Measurements from ENCODE around the gene SEC16A. TPM values are rescaled to one million over a fixed set of nuclear protein-coding genes. Genes with fewer than 3 reads are reported as not detected.

Gene SEC16A
- polyA plus RNA-seq, 3 donors: 23.1 to 34.9 (median 30.9) TPM

DNA sequence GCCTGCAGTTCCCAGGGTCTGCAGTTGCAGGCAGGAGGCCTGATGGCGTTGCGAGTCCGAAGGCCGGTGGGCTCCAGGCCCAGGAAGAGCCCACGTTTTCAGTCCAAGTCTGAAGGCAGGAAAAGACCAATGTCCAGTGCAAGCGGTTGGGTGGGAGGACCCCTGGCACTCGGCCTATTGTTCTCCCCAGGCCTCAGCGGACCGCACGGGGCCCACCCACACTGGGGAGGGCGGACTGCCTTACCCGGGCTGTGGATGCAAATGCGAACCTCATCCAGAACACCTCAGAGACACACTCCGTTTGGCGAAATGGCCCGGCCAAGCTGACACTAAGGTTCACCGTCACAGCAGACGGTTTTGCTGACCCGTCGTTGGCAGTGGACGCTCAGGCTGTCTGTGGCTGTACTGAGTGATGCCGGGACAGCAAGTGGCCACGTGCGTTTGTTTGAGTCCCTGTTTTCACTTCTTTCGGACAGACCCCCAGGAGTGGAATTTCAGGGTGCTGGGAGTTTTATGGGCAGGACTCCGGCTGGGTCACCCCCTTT is 10.2 kb upstream of the SEC16A start:
- 58 to 75% (median 60%) methylated on average over 26 of the region's 26 CpGs for WGBS, 3 donors
- no peak overlapping the region for H3K27ac ChIP-seq (ENCODE audit: low read depth, low read length)

DNA sequence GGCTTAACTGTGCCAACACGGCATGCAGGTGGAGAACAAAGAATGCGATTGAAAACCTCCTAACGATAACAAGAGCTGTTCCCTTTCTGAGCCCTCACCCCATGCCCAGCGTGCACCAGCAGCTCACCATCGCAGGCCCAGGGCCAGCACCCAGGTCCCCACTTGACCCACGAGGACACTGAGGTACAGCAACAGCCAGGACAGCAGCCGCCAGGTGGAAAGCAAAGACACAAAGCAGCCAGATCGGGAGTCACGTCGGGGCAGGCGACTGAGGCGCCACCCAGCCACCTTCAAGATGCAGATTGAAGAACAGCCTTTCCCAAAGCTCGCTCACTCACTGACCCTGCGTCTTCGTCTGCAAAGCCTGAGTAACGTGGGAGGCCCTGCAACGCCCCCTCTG is 6.9 kb upstream of the SEC16A start:
- WGBS, 3 donors: 81 to 89% (median 83%) methylated on average over 17 of the region's 17 CpGs
- H3K27ac ChIP-seq (ENCODE audit: low read depth, low read length): no peak overlapping the region

DNA sequence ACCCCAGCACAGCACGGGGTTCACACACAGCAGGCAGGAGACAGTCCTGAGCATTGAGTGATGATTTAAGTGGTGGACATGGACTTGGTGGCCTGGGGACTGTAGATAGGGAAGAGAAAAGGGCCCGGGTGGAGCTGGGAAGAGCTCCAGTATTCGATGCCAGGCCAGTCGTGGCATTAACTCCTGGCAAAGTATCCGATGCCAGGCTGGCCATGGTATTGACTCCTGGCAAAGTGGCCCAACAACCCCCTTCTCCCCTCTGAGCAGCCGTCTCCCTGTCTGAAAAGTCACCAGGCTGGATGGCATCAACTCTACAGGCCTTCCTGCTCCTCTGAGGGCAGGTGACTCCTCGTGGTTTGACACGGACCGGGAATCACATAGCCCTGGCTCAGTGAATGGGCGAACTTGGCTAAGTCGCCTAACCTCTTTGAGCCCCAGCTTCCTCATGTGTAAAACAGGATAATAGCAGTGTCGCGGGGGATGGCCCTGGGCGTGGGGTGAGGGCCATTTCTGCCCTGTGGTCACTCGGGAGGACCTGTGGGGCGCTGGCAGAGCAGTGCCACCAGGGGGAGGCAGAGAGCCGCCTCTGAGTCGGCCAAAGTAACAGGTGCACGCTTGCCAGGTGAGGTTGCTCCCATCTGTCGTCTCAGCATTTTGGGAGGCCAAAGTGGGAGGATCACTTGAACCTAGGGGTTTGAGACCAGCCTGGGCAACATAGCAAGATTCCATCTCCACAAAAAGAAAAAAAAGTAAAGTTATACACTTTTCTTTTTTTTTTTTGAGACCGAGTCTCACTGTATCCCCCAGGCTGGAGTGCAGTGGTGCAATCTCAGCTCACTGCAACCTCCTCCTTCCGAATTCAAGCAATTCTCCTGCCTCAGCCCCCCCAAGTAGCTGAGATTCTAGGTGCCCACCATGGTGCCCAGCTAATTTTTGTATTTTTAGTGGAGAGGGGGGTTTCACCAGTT is 5.7 kb upstream of the SEC16A start:
- H3K27ac ChIP-seq (ENCODE audit: low read depth, low read length): no peak overlapping the region
- WGBS, 3 donors: 23 to 28% (median 25%) methylated on average over 21 to 22 of the region's 22 CpGs

DNA sequence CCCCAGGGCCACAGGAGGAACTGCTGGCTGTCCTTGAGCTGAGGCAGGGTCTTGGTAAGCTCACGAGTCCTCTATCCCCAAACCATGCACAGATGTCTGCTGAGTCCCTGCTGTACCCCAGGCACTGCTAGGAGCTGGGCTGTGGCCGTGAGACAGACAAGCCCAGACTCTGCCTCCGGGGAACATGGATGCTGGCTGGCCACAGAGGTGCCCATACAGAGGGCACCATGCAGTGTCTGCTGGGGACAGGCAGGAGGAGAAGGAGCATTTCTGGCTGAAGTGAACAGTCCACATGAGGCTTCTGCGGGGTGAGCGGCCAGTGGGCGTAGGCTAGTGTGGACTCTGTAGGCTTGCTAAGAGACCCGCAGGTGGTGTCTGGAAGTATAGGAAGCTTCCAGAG is 4.8 kb upstream of the SEC16A start:
- H3K27ac ChIP-seq (ENCODE audit: low read depth, low read length): no peak overlapping the region
- WGBS, 3 donors: 90 to 95% (median 93%) methylated on average over 7 of the region's 7 CpGs

DNA sequence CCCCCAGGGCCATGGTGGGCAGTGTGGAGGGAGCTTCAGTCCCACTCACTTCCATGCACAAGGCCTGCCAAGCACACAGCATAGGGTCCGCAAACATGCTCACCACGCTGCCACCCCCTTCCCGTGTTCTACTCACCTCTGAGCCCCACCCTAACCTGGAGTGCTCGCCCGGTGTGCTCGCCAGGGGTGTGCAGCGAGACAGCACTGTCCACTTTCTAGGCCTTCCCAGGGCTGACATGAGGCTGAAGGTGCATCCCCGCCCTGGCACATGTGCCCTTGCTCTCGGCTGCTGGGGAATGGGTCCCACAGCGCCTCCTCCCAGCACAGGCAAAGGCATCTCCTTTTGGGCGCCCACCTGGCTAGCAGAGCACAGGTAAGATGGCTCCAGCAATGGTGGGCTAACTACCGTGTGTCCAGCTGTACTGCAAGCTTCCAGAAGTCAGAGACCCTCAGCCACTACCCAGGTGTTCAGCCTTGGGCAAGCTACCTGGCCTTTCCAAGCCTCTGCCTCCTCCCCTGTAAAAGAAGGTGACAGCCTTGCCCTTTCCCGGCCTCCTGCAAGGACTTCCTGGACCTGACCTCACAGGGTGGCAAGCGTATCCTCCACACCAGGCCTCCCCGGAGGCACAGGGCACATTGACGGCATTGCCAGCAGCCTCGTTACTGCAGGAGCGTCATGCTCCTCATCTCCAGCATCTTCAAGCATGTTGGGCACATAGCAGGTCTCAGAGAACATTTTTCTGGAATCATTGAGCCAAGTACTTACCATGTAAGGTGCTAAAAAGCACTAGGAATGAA is 4.2 kb upstream of the SEC16A start:
- 92 to 94% (median 92%) methylated on average over 18 of the region's 18 CpGs for WGBS, 3 donors

DNA sequence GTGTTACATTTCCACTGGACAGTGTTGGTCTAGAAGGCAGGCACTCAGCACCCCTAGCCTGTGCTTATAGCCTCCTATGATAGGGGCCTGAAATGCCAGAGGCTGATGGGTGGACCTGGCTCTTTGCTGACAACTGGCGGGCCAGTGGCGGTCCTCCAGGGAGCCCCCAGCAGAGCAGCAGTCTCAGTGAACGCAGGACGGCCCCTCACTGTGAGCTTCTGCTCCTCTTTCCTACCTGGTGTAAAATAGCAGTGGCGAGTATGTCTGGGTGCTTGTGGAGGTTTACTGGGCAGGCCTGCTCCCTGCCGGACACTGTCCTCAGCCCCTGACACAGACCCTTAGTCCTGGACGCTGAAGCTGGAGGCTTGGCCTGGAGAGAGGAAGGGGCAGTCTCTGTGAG is 3.3 kb upstream of the SEC16A start:
- 94 to 98% (median 96%) methylated on average over 7 of the region's 7 CpGs for WGBS, 3 donors
- no peak overlapping the region for H3K27ac ChIP-seq (ENCODE audit: low read depth, low read length)

More for the DNA sequence above, 4.2 kb upstream of the SEC16A start:
- no peak overlapping the region for H3K27ac ChIP-seq (ENCODE audit: low read depth, low read length)

DNA sequence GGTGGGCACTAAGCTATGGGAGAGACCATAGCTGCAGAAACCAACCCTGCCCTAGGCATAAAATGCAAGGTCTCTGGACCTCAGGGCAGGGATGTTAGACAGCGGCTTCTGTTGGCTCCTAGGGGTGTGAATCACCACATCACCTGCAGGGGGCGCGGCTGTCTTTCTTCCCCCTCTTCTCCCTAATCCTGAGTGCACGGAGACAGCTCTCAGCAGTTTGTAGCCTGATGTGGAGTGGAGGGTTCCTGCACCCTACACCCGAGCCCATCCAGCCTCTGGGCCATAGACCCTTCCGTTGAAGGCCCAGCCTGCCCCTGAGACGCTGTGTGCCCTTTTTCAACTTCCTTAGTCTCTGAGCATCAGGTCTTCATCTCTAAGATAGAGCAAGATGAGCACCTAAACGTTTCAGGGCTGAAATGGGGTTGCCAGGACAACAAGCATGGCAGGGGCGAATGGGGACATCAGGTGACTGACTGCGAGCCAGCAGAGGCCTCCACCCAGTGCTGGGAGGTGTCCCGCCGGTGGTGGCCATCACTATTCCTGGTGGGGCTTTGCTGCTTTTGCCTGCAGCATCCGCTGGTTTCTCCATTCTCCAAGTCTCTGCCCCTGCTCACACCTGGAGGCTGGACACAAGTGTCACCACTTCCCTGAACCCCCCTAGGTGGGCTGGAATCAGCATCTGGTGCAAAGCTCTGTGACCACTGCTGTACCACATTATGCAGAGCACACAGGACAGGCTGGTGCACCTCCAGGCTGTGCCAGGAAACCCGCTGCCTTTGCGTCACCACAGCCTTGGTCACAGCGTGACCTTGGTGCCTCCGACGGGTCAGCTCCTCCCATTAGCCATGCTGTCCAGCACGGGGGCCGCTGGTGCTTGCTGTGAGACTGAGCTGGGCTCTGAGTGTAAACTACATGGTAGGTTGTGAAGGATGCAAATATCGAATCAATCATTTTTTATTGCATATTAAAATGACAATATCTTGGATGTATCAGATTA is 2.5 kb upstream of the SEC16A start:
- H3K27ac ChIP-seq (ENCODE audit: low read depth, low read length): no peak overlapping the region
- 31 to 43% (median 42%) methylated on average over 21 of the region's 21 CpGs for WGBS, 3 donors

DNA sequence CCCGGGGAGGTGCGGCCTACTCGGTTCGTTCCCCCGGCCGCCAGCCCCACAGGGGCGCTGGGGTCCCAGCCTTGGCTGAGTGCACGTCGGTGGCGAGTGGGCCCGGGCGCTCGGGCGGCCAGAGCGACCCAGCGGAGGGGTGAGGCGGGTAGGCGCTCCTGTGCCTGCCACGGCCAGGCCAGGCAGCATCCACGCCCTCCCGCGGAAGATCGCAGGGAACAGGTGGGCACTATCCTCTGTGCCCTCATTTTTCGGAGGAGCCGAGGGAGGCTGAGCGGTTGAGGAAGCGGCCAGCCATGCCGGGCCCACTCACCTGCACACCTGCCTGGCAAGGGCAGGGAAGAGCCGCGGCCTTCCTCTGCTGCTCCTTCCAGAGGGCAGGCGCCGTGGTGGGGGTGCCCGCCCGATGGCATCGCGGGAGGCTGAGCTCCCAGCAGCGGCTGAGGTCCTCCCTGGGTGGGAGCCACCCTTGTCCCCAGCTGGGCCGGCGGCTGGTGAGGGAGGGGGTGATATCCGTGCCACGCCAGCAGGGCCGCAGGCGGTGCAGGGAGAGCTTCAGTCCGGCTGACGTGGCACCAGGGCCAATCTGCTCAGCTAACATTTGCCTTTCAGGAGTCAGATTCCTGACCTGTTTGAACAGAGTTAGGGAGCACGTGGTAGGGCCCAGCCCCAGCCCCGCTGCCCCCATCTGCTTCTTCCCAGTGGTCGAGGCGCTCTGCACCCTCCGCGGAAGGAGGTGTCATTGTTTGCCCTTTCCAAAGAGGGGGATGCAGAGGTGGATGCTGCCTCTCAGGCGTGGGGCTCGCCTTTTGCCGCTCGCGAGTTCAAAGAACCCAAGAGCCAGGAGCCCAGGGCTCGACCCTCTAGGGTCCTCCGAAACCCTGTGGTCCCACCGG is 1.6 kb upstream of the SEC16A start:
- 16 to 40% (median 32%) methylated on average over 54 to 59 of the region's 59 CpGs for WGBS, 3 donors
- no peak overlapping the region for H3K27ac ChIP-seq (ENCODE audit: low read depth, low read length)

DNA sequence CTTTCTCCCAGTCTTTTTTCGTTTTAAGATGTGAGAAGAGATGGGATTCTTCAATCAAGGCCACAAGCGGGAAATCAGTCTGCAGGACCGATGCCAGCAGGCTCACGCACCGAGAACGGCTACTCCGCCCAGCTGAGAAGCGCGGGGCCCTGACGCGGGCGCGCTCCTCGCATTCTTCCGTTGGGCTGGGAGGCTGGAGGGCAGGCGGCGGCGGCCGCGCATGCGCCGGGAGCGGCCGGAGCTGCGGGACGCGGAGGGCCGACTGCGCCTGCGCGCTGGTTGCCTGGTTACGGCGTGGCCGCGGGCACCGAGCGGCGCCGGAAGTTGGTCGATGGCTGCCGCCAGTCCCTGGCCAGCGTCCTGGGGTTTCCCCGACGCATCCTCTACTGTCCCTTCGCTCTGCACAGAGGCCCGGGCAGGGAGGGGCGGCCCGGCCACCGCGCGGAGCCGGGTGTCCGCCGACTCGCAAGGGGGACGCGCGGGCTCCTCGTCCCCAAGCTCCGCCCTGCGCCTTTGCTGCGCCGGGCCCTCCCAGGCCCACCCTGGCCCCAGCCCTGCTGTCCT is 831 bp upstream of the SEC16A start:
- peak overlapping the region; percentile 94 for H3K27ac ChIP-seq (ENCODE audit: low read depth, low read length)
- WGBS, 3 donors: 0 to 1% (median 0%) methylated on average over 47 to 63 of the region's 63 CpGs

DNA sequence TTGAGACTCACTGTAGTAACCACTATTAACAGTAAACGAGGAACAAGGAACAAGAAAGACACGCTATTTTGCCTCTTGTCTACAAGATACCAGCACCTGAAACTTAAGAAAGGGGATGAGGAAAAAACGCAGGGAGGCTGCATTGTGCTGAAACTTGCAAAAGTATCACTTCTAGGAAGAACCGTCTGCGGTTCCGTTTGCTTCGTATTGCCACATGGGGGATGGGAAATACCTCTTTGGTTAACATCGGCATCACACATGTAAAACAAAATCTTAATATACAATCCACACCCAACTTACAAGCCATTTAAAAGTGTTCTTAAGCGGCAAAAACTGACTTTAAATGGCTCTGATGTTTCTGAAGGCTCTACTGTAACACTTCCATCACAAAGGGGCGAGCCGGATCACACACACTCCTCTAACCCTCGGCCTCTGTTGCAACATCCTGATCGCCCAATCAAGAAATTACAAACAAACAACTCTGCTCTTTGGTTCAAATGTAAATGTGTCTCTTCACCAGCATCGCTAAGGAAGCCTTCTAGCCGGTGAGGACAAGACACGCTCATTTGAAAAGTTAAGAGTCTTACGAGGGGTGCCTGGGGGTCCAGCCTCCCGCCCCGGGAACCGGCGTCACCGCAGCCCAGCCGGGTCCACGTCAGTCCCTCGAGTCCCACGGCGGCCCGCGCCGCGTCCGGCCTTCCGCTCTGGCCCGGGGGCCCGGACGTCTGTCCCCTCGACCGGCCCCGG is 621 bp downstream of the SEC16A start:
- peak overlapping the region; percentile 94 for H3K27ac ChIP-seq (ENCODE audit: low read depth, low read length)
- 0 to 1% (median 0%) methylated on average over 21 to 39 of the region's 39 CpGs for WGBS, 3 donors

DNA sequence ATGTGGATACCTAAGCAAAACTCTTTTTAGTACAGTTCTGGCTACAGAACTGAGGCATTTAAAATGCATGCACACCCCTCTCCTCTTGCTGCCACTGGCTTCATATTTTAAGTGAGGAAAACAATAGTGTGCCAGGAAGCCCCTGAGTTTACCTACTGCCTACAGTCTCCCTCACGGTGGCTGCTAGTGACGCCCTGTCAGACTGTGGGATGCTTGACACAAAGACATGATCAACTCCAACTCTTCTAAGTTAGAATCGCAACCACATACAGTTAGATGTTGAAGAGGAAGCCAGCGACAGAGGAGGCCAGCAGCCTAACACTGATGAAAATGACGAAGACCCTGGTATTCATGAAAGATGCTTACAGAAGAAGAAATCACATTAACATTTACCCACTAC is 1.3 kb downstream of the SEC16A start:
- 32 to 53% (median 45%) methylated on average over 5 of the region's 5 CpGs for WGBS, 3 donors
- H3K27ac ChIP-seq (ENCODE audit: low read depth, low read length): no peak overlapping the region

DNA sequence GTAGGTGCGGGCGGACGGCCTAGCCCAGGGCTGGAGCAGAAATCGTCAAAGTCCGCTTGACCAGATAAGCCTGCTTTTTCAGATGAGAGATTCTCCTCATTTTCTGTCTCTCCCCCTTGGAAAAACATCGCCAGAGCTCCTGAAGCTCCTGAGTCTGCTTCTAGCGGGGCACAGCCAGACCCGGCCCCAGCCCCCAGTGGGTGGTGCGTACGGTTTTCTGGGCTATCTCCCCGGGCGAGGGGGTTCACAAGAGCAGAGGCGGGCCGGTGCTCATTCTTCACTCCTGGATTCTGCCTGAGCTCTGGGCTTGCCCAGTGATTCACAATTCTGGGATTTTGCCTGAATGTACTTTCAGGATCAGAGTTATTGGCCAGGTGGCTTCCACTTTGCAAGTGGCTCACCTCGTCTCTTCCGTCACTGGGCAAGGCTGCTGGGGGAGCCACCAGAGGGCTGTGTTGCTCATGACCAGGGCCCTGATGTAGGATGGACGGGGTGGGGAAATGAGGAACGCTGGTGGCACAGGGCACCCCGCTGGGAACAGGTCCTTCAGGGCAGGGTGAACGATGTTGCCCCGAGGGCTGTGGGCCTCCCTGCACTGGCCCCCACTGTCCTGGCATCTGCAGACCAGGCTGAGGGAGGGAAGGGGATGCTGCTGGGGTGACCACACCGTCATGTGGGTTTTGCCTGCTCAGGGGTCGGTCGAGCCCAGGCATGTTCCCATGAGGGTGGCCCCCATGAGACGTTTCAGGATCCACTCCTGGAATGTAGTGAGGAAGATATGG is 6.3 kb downstream of the SEC16A start:
- H3K27ac ChIP-seq (ENCODE audit: low read depth, low read length): no peak overlapping the region
- 87 to 90% (median 89%) methylated on average over 25 of the region's 25 CpGs for WGBS, 3 donors

DNA sequence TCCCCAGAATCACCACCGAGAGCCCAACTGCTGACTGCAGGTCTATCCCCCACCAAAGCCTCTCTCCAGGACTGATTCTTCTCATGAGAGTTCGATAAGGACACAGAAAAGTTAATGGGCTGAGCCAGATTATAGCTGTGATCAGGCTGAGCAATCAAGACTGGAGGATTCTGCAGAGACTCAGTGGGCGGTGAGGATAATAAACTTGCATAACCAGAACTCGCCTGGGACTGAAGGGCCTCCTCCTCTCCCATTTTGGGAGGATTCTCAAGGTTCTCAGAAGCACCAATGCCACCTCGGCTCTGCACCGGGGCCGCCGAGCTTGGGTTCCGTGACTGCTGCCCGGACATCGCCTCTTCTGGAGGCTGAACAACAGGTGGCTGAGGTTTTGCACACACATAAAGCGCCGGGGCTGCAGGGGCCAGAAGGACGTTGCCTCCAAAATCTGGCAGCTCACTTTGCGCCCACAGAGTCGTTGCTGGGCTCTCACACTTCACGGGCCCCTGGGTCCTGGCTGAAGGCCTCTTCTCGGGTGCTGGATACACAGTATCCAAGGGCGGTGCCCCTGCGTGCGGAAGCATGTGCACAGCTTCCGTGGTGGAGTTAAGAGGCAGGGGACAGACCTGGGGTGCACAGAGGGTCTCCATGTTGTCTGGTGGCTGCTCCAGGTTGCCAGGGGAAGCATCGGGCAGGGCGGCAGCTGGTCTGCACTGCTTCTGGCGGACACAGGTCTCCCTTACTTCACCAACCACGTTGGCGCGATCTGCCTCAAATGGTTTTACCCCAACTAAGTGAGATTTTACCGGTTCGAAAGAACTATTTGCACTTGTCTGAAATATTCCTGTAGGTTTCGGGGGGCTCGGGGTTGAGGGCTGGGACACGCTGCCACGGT is 7.6 kb downstream of the SEC16A start:
- H3K27ac ChIP-seq (ENCODE audit: low read depth, low read length): no peak overlapping the region
- WGBS, 3 donors: 88 to 93% (median 92%) methylated on average over 34 of the region's 34 CpGs

DNA sequence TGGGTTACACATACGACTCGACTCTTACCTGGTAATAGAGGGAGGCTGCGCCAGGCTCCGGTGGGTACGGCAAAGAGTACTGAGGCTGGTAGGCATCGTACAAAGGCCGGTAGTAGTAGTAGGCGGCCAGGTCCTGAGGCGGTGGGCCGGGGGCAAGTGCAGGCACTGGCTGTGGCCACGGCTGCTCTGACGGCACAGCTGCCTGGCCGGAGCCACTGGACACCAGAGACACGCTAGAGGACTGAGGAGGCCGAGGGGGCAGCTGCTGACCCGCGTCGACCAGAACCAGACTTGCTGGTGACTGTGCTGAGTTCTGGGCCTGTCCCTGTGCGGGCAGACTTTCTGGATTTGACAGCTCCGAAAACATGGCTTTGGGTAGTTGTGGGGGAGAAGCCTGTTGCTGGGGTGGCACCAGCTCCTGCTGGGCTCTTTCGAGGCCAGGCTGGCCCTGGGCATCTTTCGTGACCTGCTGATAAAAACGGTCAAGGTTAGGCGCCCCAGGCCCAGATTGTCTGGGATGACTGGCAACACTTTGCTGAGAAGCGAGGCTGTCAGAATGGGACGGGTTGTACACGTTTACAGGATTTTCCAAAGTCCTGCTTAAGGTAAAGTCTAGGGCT is 8.7 kb downstream of the SEC16A start:
- WGBS, 3 donors: 90 to 96% (median 91%) methylated on average over 27 of the region's 27 CpGs
- no peak overlapping the region for H3K27ac ChIP-seq (ENCODE audit: low read depth, low read length)

Data from adipose tissue (tissue), 3 donors.